Measurements from ENCODE around the gene CYTH1.

GRCh38 chr17:78659546-78659945 lies 122.5 kb downstream of the CYTH1 start:
- TF ChIP-seq YY1 (IDR thresholded peaks at IDR 0.05; ENCODE audit: insufficient read depth, insufficient read length) (no peak), ZNF274 (IDR thresholded peaks at IDR 0.05; ENCODE audit: low read depth, low read length) (no peak), SUZ12 (IDR thresholded peaks at IDR 0.05; ENCODE audit: extremely low read depth, insufficient read depth, insufficient read length) (no peak)
